ENCODE measurements around the gene NEURL2.
"Not testable (repeated sequence)": the region's sequence is repeated elsewhere in the genome, so short reads cannot be mapped to it uniquely, and the experiment has no call there.

DNA sequence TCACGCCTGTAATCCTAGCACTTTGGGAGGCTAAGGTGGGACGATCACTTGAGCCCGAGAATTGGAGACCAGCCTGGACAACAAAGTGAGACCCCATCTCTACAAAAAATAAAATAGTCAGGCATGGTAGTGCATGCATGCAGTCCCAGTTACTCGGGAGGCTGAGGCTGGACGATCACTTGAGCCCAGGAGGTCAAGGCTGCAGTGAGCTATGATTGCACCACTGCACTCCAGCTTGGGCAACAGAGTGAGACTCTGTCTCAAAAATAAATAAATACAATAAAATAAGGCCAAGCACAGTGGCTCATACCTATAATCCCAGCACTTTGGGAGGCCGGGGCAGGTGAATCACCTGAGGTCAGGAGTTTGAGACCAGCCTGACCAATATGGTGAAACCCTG lies 10.3 kb upstream of the NEURL2 start:
- not testable (repeated sequence) for TF ChIP-seq POLR2AphosphoS5 (IDR thresholded peaks at IDR 0.05)
- TF ChIP-seq, protein P1, sequence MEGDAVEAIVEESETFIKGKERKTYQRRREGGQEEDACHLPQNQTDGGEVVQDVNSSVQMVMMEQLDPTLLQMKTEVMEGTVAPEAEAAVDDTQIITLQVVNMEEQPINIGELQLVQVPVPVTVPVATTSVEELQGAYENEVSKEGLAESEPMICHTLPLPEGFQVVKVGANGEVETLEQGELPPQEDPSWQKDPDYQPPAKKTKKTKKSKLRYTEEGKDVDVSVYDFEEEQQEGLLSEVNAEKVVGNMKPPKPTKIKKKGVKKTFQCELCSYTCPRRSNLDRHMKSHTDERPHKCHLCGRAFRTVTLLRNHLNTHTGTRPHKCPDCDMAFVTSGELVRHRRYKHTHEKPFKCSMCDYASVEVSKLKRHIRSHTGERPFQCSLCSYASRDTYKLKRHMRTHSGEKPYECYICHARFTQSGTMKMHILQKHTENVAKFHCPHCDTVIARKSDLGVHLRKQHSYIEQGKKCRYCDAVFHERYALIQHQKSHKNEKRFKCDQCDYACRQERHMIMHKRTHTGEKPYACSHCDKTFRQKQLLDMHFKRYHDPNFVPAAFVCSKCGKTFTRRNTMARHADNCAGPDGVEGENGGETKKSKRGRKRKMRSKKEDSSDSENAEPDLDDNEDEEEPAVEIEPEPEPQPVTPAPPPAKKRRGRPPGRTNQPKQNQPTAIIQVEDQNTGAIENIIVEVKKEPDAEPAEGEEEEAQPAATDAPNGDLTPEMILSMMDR (IDR thresholded peaks at IDR 0.05) = not testable (repeated sequence)
